ENCODE results near the gene LTF. TPM values are rescaled to one million over a fixed set of nuclear protein-coding genes. Genes with fewer than 3 reads are reported as not detected.

LTF gene
- total RNA-seq, 2 donors from 2014 or later = 8.8 to 8.9 TPM

GRCh38 chr3:46485779-46486175, 21.1 kb upstream of the LTF start:
- no peak overlapping the region for H3K4me3 ChIP-seq
- intact Hi-C loops (cut with DNase I) = no loop called here
- H3K27ac ChIP-seq = peak overlapping the region; percentile 74 to 90 (median 88)
- DNase-seq (peak in 3 of 4 donors; percentile 35 to 45 (median 35)), ATAC-seq (no peak)
- no peak for TF ChIP-seq POLR2A (IDR thresholded peaks at IDR 0.05)
- TF ChIP-seq, protein P1, sequence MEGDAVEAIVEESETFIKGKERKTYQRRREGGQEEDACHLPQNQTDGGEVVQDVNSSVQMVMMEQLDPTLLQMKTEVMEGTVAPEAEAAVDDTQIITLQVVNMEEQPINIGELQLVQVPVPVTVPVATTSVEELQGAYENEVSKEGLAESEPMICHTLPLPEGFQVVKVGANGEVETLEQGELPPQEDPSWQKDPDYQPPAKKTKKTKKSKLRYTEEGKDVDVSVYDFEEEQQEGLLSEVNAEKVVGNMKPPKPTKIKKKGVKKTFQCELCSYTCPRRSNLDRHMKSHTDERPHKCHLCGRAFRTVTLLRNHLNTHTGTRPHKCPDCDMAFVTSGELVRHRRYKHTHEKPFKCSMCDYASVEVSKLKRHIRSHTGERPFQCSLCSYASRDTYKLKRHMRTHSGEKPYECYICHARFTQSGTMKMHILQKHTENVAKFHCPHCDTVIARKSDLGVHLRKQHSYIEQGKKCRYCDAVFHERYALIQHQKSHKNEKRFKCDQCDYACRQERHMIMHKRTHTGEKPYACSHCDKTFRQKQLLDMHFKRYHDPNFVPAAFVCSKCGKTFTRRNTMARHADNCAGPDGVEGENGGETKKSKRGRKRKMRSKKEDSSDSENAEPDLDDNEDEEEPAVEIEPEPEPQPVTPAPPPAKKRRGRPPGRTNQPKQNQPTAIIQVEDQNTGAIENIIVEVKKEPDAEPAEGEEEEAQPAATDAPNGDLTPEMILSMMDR (IDR thresholded peaks at IDR 0.05) = no peak
- peaks cover 49% of the 10 kb centered on the region for H3K4me1 ChIP-seq
- no peaks in the 10 kb centered on the region for H3K36me3 ChIP-seq (replicated peaks in 1 of 2; ENCODE audit: insufficient read depth in 1 of 2, low read depth in 2 of 2)
- 56 to 61% methylated on average over 3 to 4 of the region's 4 CpGs for WGBS, 2 donors
- no peaks in the 10 kb centered on the region for H3K27me3 ChIP-seq
- H3K9me3 ChIP-seq = no peaks in the 10 kb centered on the region

DNA sequence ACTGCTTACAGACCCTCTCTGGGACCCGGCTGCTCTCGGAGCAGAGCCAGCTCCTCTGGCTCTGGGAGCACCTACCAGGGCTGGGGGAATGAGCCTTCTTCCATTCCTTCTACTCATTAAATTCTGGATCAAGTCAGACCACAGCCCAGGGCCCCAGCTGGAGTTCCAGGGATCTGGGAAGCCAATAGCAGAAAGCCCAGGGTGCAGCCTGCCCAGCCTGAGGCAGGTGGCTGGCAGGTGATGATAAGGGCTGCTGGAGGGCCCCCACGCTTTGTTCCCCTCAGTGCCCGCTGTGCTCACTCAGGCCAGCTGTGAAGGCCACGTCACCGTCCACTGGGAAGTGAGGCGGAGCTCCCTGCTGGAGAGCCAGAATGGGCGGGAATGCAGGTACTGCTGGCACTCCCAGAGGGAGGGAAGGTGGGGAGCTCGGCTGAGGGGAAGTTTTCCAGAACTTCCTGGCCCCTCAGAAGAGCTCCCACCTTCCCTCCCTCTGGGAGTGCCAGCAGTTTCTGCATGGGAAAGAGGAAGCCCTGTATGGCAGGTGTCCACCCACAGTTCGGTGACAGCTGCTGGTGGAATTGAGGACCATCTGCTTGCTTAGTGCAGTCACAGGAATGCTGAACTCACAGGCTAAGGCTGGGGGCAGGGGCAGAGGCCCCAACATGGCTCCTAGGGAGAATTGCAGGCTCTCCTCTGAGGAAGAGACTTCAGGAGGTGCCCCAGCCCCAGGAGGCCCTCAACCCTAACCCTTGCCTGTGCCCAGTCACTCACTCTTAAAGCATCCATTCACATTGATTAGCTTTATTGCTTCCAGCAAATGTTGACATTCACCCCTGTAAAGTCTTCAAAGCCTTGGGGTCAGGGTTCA, 20.4 kb upstream of the LTF start:
- DNase-seq (peak; percentile 93 to 95 (median 95)), ATAC-seq (peak; percentile 90)
- WGBS, 2 donors = 22 to 25% methylated on average over 7 to 10 of the region's 10 CpGs
- TF ChIP-seq, protein P1 (IDR thresholded peaks at IDR 0.05) = no peak
- TF ChIP-seq POLR2A (IDR thresholded peaks at IDR 0.05) = peak; percentile 65 to 87 (median 85)
- Histone ChIP-seq H3K9me3 (no peaks in the 10 kb centered on the region), H3K27me3 (no peaks in the 10 kb centered on the region), H3K4me3 (no peak overlapping the region), H3K36me3 (replicated peaks in 1 of 2; ENCODE audit: insufficient read depth in 1 of 2, low read depth in 2 of 2) (no peaks in the 10 kb centered on the region), H3K4me1 (peaks cover 45% of the 10 kb centered on the region), H3K27ac (peak overlapping the region; percentile 74 to 90 (median 88))
- intact Hi-C loops (cut with DNase I) = no loop called here

DNA sequence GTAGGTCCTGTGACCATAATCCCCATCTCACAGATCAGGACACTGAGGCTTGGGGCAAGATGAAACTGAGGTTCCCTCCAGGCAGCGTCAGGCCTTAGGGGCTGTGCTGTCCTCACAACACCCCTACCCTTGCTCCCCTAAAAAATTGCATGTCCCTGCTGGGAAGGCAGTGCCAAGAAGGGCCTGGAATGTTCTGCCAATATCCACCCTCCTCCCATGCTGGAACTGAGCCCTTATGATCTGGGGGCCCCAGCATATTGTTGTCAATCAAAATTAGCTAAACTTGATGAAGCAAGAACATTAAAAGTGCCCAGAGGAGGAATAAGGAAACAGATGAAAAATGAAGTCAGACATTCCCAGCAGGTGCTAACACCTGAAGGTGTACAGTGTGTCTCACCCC, 19.7 kb upstream of the LTF start:
- peak overlapping the region; percentile 74 to 90 (median 88) for H3K27ac ChIP-seq
- TF ChIP-seq, protein P1 (IDR thresholded peaks at IDR 0.05) = no peak
- TF ChIP-seq POLR2A (IDR thresholded peaks at IDR 0.05) = no peak
- 67 to 77% methylated on average over 1 of the region's 1 CpG for WGBS, 2 donors
- intact Hi-C loops (cut with DNase I) = no loop called here
- H3K4me1 ChIP-seq = peaks cover 43% of the 10 kb centered on the region
- no peaks in the 10 kb centered on the region for H3K27me3 ChIP-seq
- H3K9me3 ChIP-seq = no peaks in the 10 kb centered on the region
- DNase-seq (peak in 2 of 4 donors; percentile 29 to 39), ATAC-seq (peak; percentile 31)
- no peak overlapping the region for H3K4me3 ChIP-seq
- no peaks in the 10 kb centered on the region for H3K36me3 ChIP-seq (replicated peaks in 1 of 2; ENCODE audit: insufficient read depth in 1 of 2, low read depth in 2 of 2)

DNA sequence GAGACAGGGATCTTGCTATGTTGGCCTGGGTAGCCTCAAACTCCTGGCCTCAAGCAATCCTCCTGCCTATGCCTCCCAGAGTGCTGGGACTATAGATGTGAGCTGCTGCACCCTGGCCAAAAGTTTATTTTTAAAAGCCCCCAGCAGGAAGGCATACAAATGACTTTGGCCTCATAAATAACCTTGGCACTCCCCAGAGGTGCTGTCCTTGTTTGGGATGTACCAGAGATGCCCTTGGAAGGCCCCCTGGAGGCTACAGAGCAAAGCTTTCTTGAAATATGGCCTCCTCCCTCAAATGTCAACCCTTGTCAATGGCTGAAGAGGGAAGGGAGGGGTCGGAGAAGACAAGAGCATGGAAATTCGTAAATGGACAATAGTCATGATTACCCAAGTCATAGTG, 19.1 kb upstream of the LTF start:
- WGBS, 2 donors = 67 to 71% methylated on average over 2 of the region's 2 CpGs
- peaks cover 38% of the 10 kb centered on the region for H3K4me1 ChIP-seq
- TF ChIP-seq, protein P1 (IDR thresholded peaks at IDR 0.05) = no peak
- no peak for TF ChIP-seq POLR2A (IDR thresholded peaks at IDR 0.05)
- no peak for ATAC-seq
- H3K36me3 ChIP-seq (replicated peaks in 1 of 2; ENCODE audit: insufficient read depth in 1 of 2, low read depth in 2 of 2) = no peaks in the 10 kb centered on the region
- H3K9me3 ChIP-seq = no peaks in the 10 kb centered on the region
- no peaks in the 10 kb centered on the region for H3K27me3 ChIP-seq
- intact Hi-C loops (cut with DNase I) = no loop called here
- H3K27ac ChIP-seq = peak overlapping the region in 3 of 4 donors; percentile 87 to 90 (median 89)
- H3K4me3 ChIP-seq = no peak overlapping the region
- no peak for DNase-seq
